GM12878 (cell line): ENCODE measurements around the gene TLE2. TPM values are rescaled to one million over a fixed set of nuclear protein-coding genes. Genes with fewer than 3 reads are reported as not detected.

Source experiments
- ATAC-seq: fragments of 200-7000 bp; cut with Tn5 transposase; 3 replicates; pipeline ENCODE4 v1.9.1; 2020; ENCODE audit warnings: mild to moderate bottlenecking, moderate library complexity
- BruUV-seq: library from RNA; stranded (reverse); fragments of 400-500 nt; replicated peaks from 2 replicates; lab custom pipeline; 2021; lab: Mats Ljungman, UMichigan
- CTCF ChIA-PET: fragments of 300-600 bp; sonication (Branson Sonifier 250); formaldehyde crosslinking; extraction: SDS; loops from one replicate; lab custom pipeline; 2021; ENCODE audit warnings: inconsistent platforms; lab: Yijun Ruan, JAX
- POLR2A ChIA-PET: fragments of 350-600 bp; formaldehyde crosslinking; extraction: SDS; loops from one replicate; lab custom pipeline; 2021; ENCODE audit warnings: inconsistent platforms; lab: Charles Lee
- RAD21 ChIA-PET: fragments of 300-600 bp; sonication (Branson Sonifier 250); formaldehyde crosslinking; loops from one replicate; lab custom pipeline; 2023; ENCODE audit warnings: antibody characterized with exemption; ENCODE audit not compliant: unreplicated experiment; lab: Charles Lee
- SMC1A ChIA-PET: fragments of 300-600 bp; sonication (Branson Sonifier 250); formaldehyde crosslinking; loops from one replicate; lab custom pipeline; 2023; ENCODE audit not compliant: unreplicated experiment, uncharacterized antibody; lab: Charles Lee
- DNase-seq: peaks from one replicate; pipeline ENCODE4 v3.0.0-alpha.2; 2011; ENCODE audit warnings: low read depth, low spot score
- FAIRE-seq: peaks from 3 replicates; lab custom pipeline; 2011; peaks lifted over from hg19 to GRCh38; lab: Jason Lieb, UNC
- H2AFZ ChIP-seq: 2 replicates; pipeline ENCODE4 v1.6.0; 2011; ENCODE audit warnings: low read depth, low read length, control low read depth; ENCODE audit not compliant: control insufficient read depth
- H3K27ac ChIP-seq: 2 replicates; pipeline ENCODE4 v1.5.1; 2011; ENCODE audit warnings: control low read depth; ENCODE audit not compliant: control insufficient read depth, insufficient read depth
- H3K27me3 ChIP-seq, 2 experiments: replicated peaks in 1 of 2; 2 replicates each; pipeline versions ENCODE4 v1.6.0 to v1.6.1; 2011; ENCODE audit warnings: low read length in 1 of 2; ENCODE audit not compliant: control insufficient read depth in 2 of 2, insufficient read depth in 2 of 2
- H3K36me3 ChIP-seq, 2 experiments: 2 replicates each; pipeline ENCODE4 v1.5.1; 2011; ENCODE audit warnings: low read length in 1 of 2; ENCODE audit not compliant: control insufficient read depth in 2 of 2, insufficient read depth in 2 of 2
- H3K4me1 ChIP-seq: 2 replicates; pipeline ENCODE4 v1.6.1; 2011; ENCODE audit warnings: mild to moderate bottlenecking, low read length, moderate library complexity, mixed read lengths; ENCODE audit not compliant: control insufficient read depth, insufficient read depth
- H3K4me2 ChIP-seq: 2 replicates; pipeline ENCODE4 v1.6.0; 2011; ENCODE audit warnings: control low read depth; ENCODE audit not compliant: control insufficient read depth, insufficient read depth
- H3K4me3 ChIP-seq: fragments of 200-600 bp; sonication (generic); 2 replicates; pipeline ENCODE4 v1.5.1; 2016
- H3K79me2 ChIP-seq: 2 replicates; pipeline ENCODE4 v1.6.0; 2011; ENCODE audit warnings: low read length; ENCODE audit not compliant: control insufficient read depth, insufficient read depth
- H3K9ac ChIP-seq: 2 replicates; pipeline ENCODE4 v1.8.0; 2011; ENCODE audit warnings: low read length, control low read depth, mixed read lengths; ENCODE audit not compliant: control insufficient read depth, insufficient read depth
- H3K9me3 ChIP-seq: replicated peaks from 3 replicates; pipeline ENCODE4 v1.5.1; 2011; ENCODE audit warnings: mild to moderate bottlenecking, low read length; ENCODE audit not compliant: control insufficient read depth, insufficient read depth
- H4K20me1 ChIP-seq: 2 replicates; pipeline ENCODE4 v1.6.0; 2011; ENCODE audit not compliant: control insufficient read depth, insufficient read depth
- BACH1 ChIP-seq: fragments of 450-650 bp; IDR thresholded peaks from 2 replicates; pipeline ENCODE4 v1.6.1; 2017; ENCODE audit warnings: mild to moderate bottlenecking, borderline replicate concordance
- BCL11A ChIP-seq: IDR thresholded peaks from 2 replicates; pipeline ENCODE4 v1.6.1; 2011; ENCODE audit warnings: low read depth, low read length
- CHD2 ChIP-seq: IDR thresholded peaks from 2 replicates; pipeline ENCODE4 v1.6.1; 2011; ENCODE audit warnings: low read depth, low read length, improper control_type of control experiment, borderline replicate concordance
- E4F1 ChIP-seq: fragments of 450-650 bp; IDR thresholded peaks from 2 replicates; pipeline ENCODE4 v1.6.1; 2018; ENCODE audit warnings: borderline replicate concordance, mild to moderate bottlenecking; ENCODE audit not compliant: partially characterized antibody
- HDAC6 ChIP-seq: fragments of 200-600 bp; sonication (generic); IDR thresholded peaks from one replicate; pipeline ENCODE4 v1.8.0; 2017; ENCODE audit warnings: antibody characterized with exemption; ENCODE audit not compliant: unreplicated experiment
- NRF1 ChIP-seq: conservative IDR thresholded peaks from 2 replicates; pipeline ENCODE4 v1.6.1; 2011; ENCODE audit warnings: mild to moderate bottlenecking, low read depth, low read length, improper control_type of control experiment
- PAX8 ChIP-seq: fragments of 450-650 bp; IDR thresholded peaks from 2 replicates; pipeline ENCODE4 v1.6.1; 2017; ENCODE audit warnings: mild to moderate bottlenecking, moderate library complexity
- PBX3 ChIP-seq: IDR thresholded peaks from 2 replicates; pipeline ENCODE4 v1.6.1; 2011; ENCODE audit warnings: mild to moderate bottlenecking, low read depth, low read length, moderate library complexity; ENCODE audit not compliant: insufficient replicate concordance
- POLR2AphosphoS5 ChIP-seq: IDR thresholded peaks from 2 replicates; pipeline ENCODE4 v1.6.1; 2011; ENCODE audit warnings: mild to moderate bottlenecking, low read length, inconsistent platforms
- SMAD1 ChIP-seq: fragments of 450-650 bp; IDR thresholded peaks from 2 replicates; pipeline ENCODE4 v1.6.1; 2018; ENCODE audit warnings: mild to moderate bottlenecking, low read depth; ENCODE audit not compliant: partially characterized antibody
- SREBF1 ChIP-seq: IDR thresholded peaks from 2 replicates; pipeline ENCODE4 v1.6.1; 2012; ENCODE audit warnings: mild to moderate bottlenecking, low read length
- SRF ChIP-seq, 2 experiments: IDR thresholded peaks; 2 replicates each; pipeline ENCODE4 v1.6.1; 2011; ENCODE audit warnings: low read depth in 2 of 2, low read length in 2 of 2, mild to moderate bottlenecking in 1 of 2, moderate library complexity in 1 of 2
- TARDBP ChIP-seq: IDR thresholded peaks from 2 replicates; pipeline ENCODE4 v1.6.1; 2016; ENCODE audit warnings: borderline replicate concordance
- TCF12 ChIP-seq: IDR thresholded peaks from 2 replicates; pipeline ENCODE4 v1.6.1; 2011; ENCODE audit warnings: low read depth, mild to moderate bottlenecking, low read length
- YY1 ChIP-seq: IDR thresholded peaks from 2 replicates; pipeline ENCODE4 v1.6.1; 2011; ENCODE audit warnings: low read depth, mild to moderate bottlenecking, low read length
- ZNF24 ChIP-seq: fragments of 450-650 bp; IDR thresholded peaks from 2 replicates; pipeline ENCODE4 v1.6.1; 2017; ENCODE audit warnings: antibody characterized with exemption, mild to moderate bottlenecking
- WGBS: methylation state at CpG from one replicate; pipeline ENCODE4 v1.1.6; 2016; ENCODE audit warnings: low lambda C conversion rate; ENCODE audit not compliant: insufficient replicate concordance, insufficient coverage; ENCODE audit errors: missing lambda C conversion rate; 5-methylcytosine and 5-hydroxymethylcytosine counted together
- in situ Hi-C: fragments of 300-500 bp; cut with MboI; formaldehyde crosslinking; loops from 9 replicates; pipeline ENCODE4 v1.14.3; 2018; ENCODE audit warnings: mixed read lengths
- intact Hi-C: fragments of 100-400 bp; cut with micrococcal nuclease; formaldehyde crosslinking; loops from one replicate; pipeline ENCODE4 v1.14.2; 2022; ENCODE audit not compliant: unreplicated experiment
- polyA plus RNA-seq, 11 experiments: library from polyadenylated mRNA; depleted of rRNA in 4 of 11; unstranded in 6 of 11; stranded (reverse) in 5 of 11; fragments of >200 nt; fragmentation: Nextera tagmentation in 4 of 11; fragmentation: Illumina TruSeq in 1 of 11; extraction: Ambion mirVana in 4 of 11; extraction: Trizol in 1 of 11; gene quantifications; 1 replicate in 1 of 11; 2 replicates in 10 of 11; pipeline versions ENCODE4 v1.2.1 to v1.2.3, GENCODE V29; 2011 to 2016; ENCODE audit warnings: inconsistent platforms in 2 of 11, missing spikeins in 2 of 11, low read depth in 1 of 11
- total RNA-seq, 4 experiments: library from RNA; depleted of rRNA in 3 of 4; stranded (reverse); fragments of >200 nt in 3 of 4; fragmentation: Illumina TruSeq in 1 of 4; extraction: Trizol in 1 of 4; gene quantifications; 2 replicates each; pipeline versions ENCODE4 v1.2.1 to v1.2.3, GENCODE V29; 2013 to 2021

TLE2 gene
- total and polyA plus RNA-seq, 10 of the 15 experiments (the other 5 are each of a cell fraction or from before 2014, with no cell fraction given), result 0.05 to 0.21 (median 0.11) TPM; not detected in 5

DNA sequence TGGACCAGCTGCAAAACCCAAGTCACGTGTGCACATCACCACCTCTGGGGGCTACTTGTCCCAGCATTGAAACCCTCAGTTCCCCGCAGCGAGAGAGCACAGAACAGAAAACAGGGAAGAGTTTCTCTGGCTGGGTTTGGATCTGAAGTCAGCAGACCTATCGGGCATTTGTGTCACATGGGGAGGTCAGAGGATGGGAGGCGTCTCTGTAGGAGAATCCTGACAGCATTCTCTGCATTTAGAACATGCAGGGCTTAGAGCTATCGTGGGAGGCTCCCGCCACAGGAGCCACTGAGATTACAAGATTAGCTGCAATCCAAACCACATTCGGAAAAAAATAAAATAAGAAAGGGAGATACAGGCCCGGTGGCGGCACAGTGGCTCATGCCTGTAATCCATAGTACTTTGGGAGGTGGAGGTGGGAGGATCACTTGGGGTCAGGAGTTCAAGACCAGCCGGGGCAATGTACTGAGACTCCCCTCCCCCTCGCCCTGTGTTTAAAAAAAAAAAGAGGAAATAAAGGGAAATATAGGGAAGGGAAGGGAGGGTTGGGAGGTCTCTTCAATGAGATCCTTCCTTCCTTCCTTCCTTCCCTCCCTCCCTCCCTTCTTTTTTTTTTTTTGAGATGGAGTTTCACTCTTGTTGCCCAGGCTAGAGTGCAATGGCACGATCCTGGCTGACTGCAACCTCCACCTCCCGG, 54.6 kb downstream of the TLE2 start:
- no peak overlapping the region for H3K4me3 ChIP-seq
- no peak overlapping the region for H3K9ac ChIP-seq
- no TSS peak for BruUV-seq
- no peak overlapping the region for H3K4me2 ChIP-seq
- H3K4me1 ChIP-seq, result peaks cover 11% of the 10 kb centered on the region
- ATAC-seq (no peak), DNase-seq (no peak), FAIRE-seq (no peak)
- no peaks in the 10 kb centered on the region; a peak in 1 of 4 replicates for H3K27me3 ChIP-seq
- ChIA-PET SMC1A (no interaction called here), POLR2A (no interaction called here), CTCF (interaction anchor here (1.3 kb wide), 2 partner anchors 12 to 129 kb away, joined by 3 to 4 read pairs; no protein-coding TSS in a partner anchor)
- no peaks in the 10 kb centered on the region for H3K79me2 ChIP-seq
- H3K27ac ChIP-seq, result no peak overlapping the region
- no peaks in the 10 kb centered on the region for H3K9me3 ChIP-seq
- no peaks in the 10 kb centered on the region for H4K20me1 ChIP-seq
- in situ Hi-C loops, result no loop called here
- TF ChIP-seq TCF12, result no peak
- no peak for TF ChIP-seq NRF1
- TF ChIP-seq SREBF1, result no peak
- no peak for TF ChIP-seq TARDBP
- TF ChIP-seq CHD2, result no peak
- TF ChIP-seq POLR2AphosphoS5, result no peak
- no peak for TF ChIP-seq YY1
- no peak for TF ChIP-seq PBX3
- no peak for TF ChIP-seq HDAC6
- TF ChIP-seq PAX8, result no peak
- no peak for TF ChIP-seq SMAD1
- no peak for TF ChIP-seq SRF (IDR thresholded peaks at IDR 0.05; ENCODE audit: low read depth in 2 of 2, low read length in 2 of 2)
- no peak for TF ChIP-seq BACH1
- TF ChIP-seq ZNF24, result no peak
- TF ChIP-seq BCL11A, result no peak
- no peak for TF ChIP-seq E4F1
- TF ChIP-seq, all 136 proteins: peak for 0
- H2AFZ ChIP-seq, result no peak overlapping the region
- RAD21 ChIA-PET, result no interaction called here
- intact Hi-C loops, result no loop called here
- no peaks in the 10 kb centered on the region for H3K36me3 ChIP-seq
- 26% methylated on average over 13 of the region's 14 CpGs for WGBS
